ENCODE measurements around the gene MCAM. TPM values are rescaled to one million over a fixed set of nuclear protein-coding genes. Genes with fewer than 3 reads are reported as not detected.

MCAM gene
- total and polyA plus RNA-seq, 3 donors from 2014 or later = 39.1 to 45.1 (median 43.1) TPM

DNA sequence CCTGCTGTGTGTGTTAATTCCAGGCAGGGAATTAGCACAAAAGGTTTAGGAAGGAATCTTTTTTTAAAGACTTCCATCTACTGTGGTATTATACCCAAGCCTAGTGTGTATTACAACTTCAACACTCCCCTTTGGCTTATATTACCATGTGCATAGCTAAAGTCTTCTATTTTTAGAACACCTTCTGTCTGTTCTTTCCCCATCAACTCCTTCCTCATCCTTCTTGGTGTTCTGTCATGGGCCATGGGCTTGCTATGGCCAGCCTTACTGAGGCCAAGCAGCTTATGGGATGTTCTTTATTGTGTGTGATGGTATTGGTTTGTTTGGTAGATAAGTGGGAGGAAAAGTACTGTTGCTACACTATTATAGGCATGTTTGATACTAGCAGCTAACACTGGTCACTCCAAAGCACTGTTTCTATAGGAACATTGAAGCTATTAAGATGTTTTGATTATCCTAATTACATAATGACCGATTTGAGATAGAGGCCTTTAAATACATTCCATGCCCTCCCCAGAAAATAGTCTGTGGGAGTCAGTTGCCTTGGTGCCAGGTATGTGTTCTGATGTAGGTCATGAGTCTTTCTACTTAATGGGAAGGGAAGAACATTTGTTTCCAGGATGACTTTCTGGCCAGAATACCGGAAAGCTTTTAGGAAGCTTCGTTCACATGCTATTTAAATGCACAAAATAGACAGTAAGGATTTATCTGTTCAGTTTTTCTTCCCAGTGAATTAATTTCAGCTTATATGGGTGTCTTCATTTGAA, 16.5 kb downstream of the MCAM start:
- no peaks in the 10 kb centered on the region for H3K4me1 ChIP-seq
- WGBS, 2 donors = 56 to 62% methylated on average over 3 of the region's 3 CpGs
- intact Hi-C loops (cut with DNase I; ENCODE audit: low total_unique reads) = no loop called here

DNA sequence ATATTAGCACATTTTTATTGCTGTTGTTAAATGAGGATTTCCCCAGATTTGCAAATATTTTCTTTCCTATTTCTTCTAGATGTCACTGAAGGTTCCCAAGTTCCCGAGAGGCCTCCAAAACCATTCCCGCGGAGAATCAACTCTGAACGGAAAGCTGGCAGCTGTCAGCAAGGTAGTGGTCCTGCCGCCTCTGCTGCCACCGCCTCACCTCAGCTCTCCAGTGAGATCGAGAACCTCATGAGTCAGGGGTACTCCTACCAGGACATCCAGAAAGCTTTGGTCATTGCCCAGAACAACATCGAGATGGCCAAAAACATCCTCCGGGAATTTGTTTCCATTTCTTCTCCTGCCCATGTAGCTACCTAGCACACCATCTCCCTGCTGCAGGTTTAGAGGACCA, 17.5 kb downstream of the MCAM start:
- Histone ChIP-seq H3K4me1 (no peaks in the 10 kb centered on the region), H3K27me3 (no peaks in the 10 kb centered on the region), H3K27ac (no peak overlapping the region), H3K36me3 (ENCODE audit: low read depth, missing control alignments) (no peaks in the 10 kb centered on the region), H3K9me3 (no peaks in the 10 kb centered on the region), H3K4me3 (no peak overlapping the region)
- intact Hi-C loops (cut with DNase I; ENCODE audit: low total_unique reads) = no loop called here
- TF ChIP-seq POLR2A (IDR thresholded peaks at IDR 0.05) = no peak
- TF ChIP-seq, protein P1, sequence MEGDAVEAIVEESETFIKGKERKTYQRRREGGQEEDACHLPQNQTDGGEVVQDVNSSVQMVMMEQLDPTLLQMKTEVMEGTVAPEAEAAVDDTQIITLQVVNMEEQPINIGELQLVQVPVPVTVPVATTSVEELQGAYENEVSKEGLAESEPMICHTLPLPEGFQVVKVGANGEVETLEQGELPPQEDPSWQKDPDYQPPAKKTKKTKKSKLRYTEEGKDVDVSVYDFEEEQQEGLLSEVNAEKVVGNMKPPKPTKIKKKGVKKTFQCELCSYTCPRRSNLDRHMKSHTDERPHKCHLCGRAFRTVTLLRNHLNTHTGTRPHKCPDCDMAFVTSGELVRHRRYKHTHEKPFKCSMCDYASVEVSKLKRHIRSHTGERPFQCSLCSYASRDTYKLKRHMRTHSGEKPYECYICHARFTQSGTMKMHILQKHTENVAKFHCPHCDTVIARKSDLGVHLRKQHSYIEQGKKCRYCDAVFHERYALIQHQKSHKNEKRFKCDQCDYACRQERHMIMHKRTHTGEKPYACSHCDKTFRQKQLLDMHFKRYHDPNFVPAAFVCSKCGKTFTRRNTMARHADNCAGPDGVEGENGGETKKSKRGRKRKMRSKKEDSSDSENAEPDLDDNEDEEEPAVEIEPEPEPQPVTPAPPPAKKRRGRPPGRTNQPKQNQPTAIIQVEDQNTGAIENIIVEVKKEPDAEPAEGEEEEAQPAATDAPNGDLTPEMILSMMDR (IDR thresholded peaks at IDR 0.05) = no peak
- DNase-seq = no peak
- WGBS, 2 donors = 98% methylated on average over 9 of the region's 9 CpGs

More for the DNA sequence above, 16.5 kb downstream of the MCAM start:
- H3K36me3 ChIP-seq (ENCODE audit: low read depth, missing control alignments) = no peaks in the 10 kb centered on the region
- H3K27ac ChIP-seq = peak overlapping the region; percentile 34 to 54
- no peaks in the 10 kb centered on the region for H3K27me3 ChIP-seq
- H3K9me3 ChIP-seq = no peaks in the 10 kb centered on the region
- TF ChIP-seq, protein P1 (IDR thresholded peaks at IDR 0.05) = no peak
- TF ChIP-seq POLR2A (IDR thresholded peaks at IDR 0.05) = no peak
- no peak for DNase-seq
- no peak overlapping the region for H3K4me3 ChIP-seq

DNA sequence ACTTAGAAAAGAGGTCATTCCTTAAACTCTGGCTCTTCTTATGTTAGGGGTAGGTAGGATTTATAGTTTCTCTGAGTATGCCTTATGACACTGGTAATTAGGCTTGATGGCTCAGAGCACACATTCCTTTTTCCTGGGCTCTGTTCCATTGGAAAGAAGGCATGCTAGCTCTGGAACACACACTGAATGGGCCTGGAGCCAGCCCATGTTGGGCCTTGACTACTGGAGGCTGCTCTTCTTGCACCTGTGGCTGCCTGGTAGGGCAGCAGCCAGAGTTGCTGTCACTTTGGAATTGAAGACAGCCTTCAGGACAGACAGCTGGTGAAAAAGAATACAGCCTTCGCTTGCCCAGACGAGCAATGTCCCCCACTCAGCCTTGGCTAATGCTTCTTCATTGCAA, 18.2 kb downstream of the MCAM start:
- H3K27me3 ChIP-seq = no peaks in the 10 kb centered on the region
- TF ChIP-seq, protein P1 (IDR thresholded peaks at IDR 0.05) = no peak
- no peak for TF ChIP-seq POLR2A (IDR thresholded peaks at IDR 0.05)
- WGBS, 2 donors = 75 to 86% methylated on average over 2 of the region's 2 CpGs
- intact Hi-C loops (cut with DNase I; ENCODE audit: low total_unique reads) = no loop called here
- no peaks in the 10 kb centered on the region for H3K9me3 ChIP-seq
- no peaks in the 10 kb centered on the region for H3K4me1 ChIP-seq
- no peak overlapping the region for H3K4me3 ChIP-seq
- no peaks in the 10 kb centered on the region for H3K36me3 ChIP-seq (ENCODE audit: low read depth, missing control alignments)
- peak overlapping the region in 1 of 2 donors; percentile 26 for H3K27ac ChIP-seq
- DNase-seq = no peak

GRCh38 chr11:119297938-119298337, 19.0 kb downstream of the MCAM start:
- Histone ChIP-seq H3K27me3 (no peaks in the 10 kb centered on the region), H3K4me3 (no peak overlapping the region), H3K27ac (peak overlapping the region in 1 of 2 donors; percentile 26), H3K36me3 (ENCODE audit: low read depth, missing control alignments) (no peaks in the 10 kb centered on the region), H3K4me1 (no peaks in the 10 kb centered on the region), H3K9me3 (no peaks in the 10 kb centered on the region)
- intact Hi-C loops (cut with DNase I; ENCODE audit: low total_unique reads) = no loop called here
- TF ChIP-seq, protein P1 (IDR thresholded peaks at IDR 0.05) = no peak
- TF ChIP-seq POLR2A (IDR thresholded peaks at IDR 0.05) = no peak
- 65 to 78% methylated on average over 3 of the region's 3 CpGs for WGBS, 2 donors
- no peak for DNase-seq

DNA sequence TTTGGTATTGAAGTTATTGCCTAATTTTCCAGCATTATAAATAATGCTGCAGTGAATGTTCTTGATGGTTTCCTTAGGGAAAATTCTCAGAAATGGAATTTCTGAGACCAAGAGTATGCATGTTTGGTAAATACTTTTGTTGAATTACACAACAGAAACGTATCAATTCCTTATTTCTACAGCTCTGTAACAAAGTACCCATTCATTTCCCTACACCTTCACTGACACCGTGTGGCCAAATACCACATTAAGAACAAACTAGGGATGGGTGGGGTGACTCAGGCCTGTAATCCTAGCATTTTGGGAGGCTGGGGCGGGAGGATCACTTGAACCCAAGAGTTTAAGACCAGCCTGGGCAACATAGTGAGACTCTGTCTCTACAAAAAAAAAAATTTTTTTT, 21.8 kb downstream of the MCAM start:
- WGBS, 2 donors = 58 to 69% methylated on average over 3 of the region's 3 CpGs
- Histone ChIP-seq H3K27ac (no peak overlapping the region), H3K27me3 (no peaks in the 10 kb centered on the region)

More for the DNA sequence above, 21.8 kb downstream of the MCAM start:
- no peak for TF ChIP-seq POLR2A (IDR thresholded peaks at IDR 0.05)
- TF ChIP-seq, protein P1 (IDR thresholded peaks at IDR 0.05) = no peak
- H3K4me3 ChIP-seq = no peak overlapping the region
- H3K9me3 ChIP-seq = no peaks in the 10 kb centered on the region
- H3K36me3 ChIP-seq (ENCODE audit: low read depth, missing control alignments) = no peaks in the 10 kb centered on the region
- intact Hi-C loops (cut with DNase I; ENCODE audit: low total_unique reads) = no loop called here
- no peak for DNase-seq
- H3K4me1 ChIP-seq = no peaks in the 10 kb centered on the region
